Melanocyte of skin (primary cell): ENCODE results near the gene RRP8. TPM values are rescaled to one million over a fixed set of nuclear protein-coding genes. Genes with fewer than 3 reads are reported as not detected.

Experiments
- total RNA-seq, 2 donors: library from RNA; depleted of rRNA; stranded (reverse); fragments of >200 nt; gene quantifications; 2 replicates each; pipeline ENCODE4 v1.2.3, GENCODE V29; 2012

Gene RRP8
- 10 to 100 TPM; 12.7 to 14.0 TPM for total RNA-seq

GRCh38 chr11:6603287-6604080 is at the start of gene RRP8, which contains the start of gene ILK:
TSS of gene RRP8 (minus strand) at chr11:6603616. CDS start at chr11:6603502, 114 bp downstream.
TSS of gene ILK (plus strand) at chr11:6603774. CDS start at chr11:6604272, 498 bp downstream.

DNA sequence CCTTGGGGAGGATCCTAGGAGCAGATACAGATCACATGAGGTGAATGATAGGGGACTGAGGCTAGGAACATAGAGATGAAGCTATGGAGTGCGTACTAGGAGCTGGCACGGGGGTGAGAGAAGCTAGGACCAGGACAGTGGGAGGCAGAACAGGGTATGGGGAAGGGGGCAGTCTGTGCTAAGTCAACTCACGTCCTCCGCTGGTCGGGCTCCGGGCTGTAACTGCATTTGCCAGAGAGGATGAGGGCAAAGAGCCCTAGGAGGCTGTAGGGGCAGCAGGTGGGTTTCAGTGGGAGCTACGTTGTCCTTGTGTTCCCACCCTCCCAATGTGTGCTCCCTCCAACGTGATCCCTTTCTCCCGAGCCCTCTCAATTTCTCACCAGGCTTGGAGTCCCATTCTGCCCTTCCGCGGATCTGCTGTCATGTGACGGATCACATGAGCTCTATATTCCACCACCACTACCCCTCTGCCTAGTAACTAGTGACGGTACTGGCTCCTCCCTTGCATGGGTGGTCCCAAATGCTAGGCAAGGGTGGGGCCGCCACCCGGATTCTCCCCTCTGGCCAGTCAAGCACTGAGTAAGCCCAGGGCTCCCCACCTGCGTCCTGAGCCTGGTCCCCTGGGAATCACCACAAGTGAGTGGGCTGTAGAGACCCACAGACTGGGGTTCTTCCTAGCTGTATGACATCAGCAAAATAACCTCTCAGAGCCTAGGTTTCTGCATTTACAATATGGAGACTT is 15.8 kb upstream of the RRP8 start, which contains the start of gene TPP1:
Gene TPP1, minus strand, starts transcription at position 419 of the 742 bp plus-strand sequence. Its CDS starts 22 bp downstream, at position 397.

DNA sequence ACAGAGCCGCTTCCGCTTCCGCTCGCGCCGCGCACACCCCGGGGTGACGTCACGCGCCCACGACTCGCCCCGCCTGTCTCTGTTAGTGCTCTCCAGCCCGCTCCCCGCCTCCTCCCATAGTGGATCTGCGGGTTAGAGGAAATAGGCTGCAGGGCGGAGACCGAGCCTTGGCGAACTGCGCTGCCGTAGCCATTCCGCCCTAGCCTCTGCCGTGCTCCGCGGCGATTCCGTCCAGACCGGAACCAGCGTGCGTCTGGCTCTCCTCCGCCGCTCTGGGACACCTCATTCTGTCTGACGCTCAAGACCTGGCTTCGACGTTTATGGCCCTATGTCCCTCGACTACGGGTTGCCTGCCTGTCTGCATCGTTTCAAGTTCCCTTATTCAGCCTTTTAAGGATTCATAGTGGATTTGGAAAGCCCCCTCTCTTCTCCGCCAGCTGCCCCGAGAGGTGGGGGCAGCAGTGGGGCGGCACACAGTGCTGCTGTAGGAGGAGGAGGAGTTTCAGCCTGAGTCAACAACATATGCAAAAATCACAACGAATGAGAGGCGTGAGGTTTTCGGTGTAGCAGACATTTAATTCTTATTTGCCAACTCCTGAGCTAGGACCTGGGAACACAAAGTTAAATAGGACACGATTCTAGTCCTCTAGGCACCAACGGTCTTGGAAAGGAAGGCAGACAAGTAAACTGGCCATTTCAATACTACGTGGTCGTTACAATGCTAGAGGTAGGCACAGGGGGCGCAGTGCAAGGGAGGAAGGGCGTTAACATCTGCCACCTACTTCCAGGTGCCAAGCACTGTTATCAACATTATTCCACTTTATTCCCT is 9.0 kb upstream of the RRP8 start, which contains the start of gene TAF10:
Gene TAF10, minus strand, starts transcription at position 4 of the 829 bp plus-strand sequence. CDS start 27 bp downstream, outside the sequence.

Other genes starting within 250 kb of the RRP8 start
- 10 to 100 TPM; 36.3 to 68.8 TPM for gene SMPD1, start 213.1 kb downstream of the RRP8 start, total RNA-seq
- 10 to 100 TPM; 54.0 to 85.6 TPM for gene APBB1, start 184.5 kb downstream of the RRP8 start, total RNA-seq
- 1 to 10 TPM in 1 of 2 donors, under 1 TPM in 1; 0.34 to 1.3 TPM for gene HPX, start 162.6 kb downstream of the RRP8 start, total RNA-seq
- 10 to 100 TPM; 29.3 to 31.3 TPM for gene TRIM3, start 129.7 kb downstream of the RRP8 start, total RNA-seq
- 10 to 100 TPM; 60.6 to 60.9 TPM for gene ARFIP2, start 122.3 kb downstream of the RRP8 start, total RNA-seq
- gene TIMM10B, start 122.1 kb downstream of the RRP8 start, total RNA-seq, result 10 to 100 TPM; 59.5 to 65.9 TPM
- gene DNHD1, start 106.3 kb downstream of the RRP8 start, total RNA-seq, result 10 to 100 TPM in 1 of 2 donors, 1 to 10 TPM in 1; 8.7 to 13.1 TPM
- 100 to 1,000 TPM; 151 to 152 TPM for gene ILK, start 158 bp upstream of the RRP8 start, total RNA-seq
- 10 to 100 TPM; 21.7 to 39.6 TPM for gene TAF10, start 8.6 kb upstream of the RRP8 start, total RNA-seq
- gene TPP1, start 15.8 kb upstream of the RRP8 start, total RNA-seq, result 100 to 1,000 TPM; 213 to 236 TPM
- 1 to 10 TPM; 1.0 to 4.0 TPM for gene DCHS1, start 52.2 kb upstream of the RRP8 start, total RNA-seq
- gene MRPL17, start 79.7 kb upstream of the RRP8 start, total RNA-seq, result 10 to 100 TPM; 37.9 to 84.6 TPM
- gene OR2AG2, start 168.4 kb upstream of the RRP8 start, total RNA-seq, result under 1 TPM; 0.34 to 1.00 TPM
- gene OR2AG1, start 179.4 kb upstream of the RRP8 start, total RNA-seq, result not detected
- under 1 TPM; 0.33 to 0.69 TPM for gene OR6A2, start 196.1 kb upstream of the RRP8 start, total RNA-seq
- not detected for gene OR10A5, start 242.1 kb upstream of the RRP8 start, total RNA-seq